HCT116 (cell line): ENCODE results near the gene CHTOP. TPM values are rescaled to one million over a fixed set of nuclear protein-coding genes. Genes with fewer than 3 reads are reported as not detected.

ENCODE experiments used
- ATAC-seq: fragments of 200-7000 bp; cut with Tn5 transposase; 2 replicates; pipeline ENCODE4 v1.9.1; 2020; ENCODE audit warnings: mild to moderate bottlenecking, moderate library complexity
- BruUV-seq: library from RNA; stranded (reverse); fragments of 400-500 nt; replicated peaks from 2 replicates; lab custom pipeline; 2021; lab: Mats Ljungman, UMichigan
- CTCF ChIA-PET: fragments of 300-600 bp; sonication (Branson Sonifier 250); formaldehyde crosslinking; loops from one replicate; lab custom pipeline; 2021; ENCODE audit warnings: antibody characterized with exemption; lab: Charles Lee
- POLR2A ChIA-PET: fragments of 300-600, 350-600 bp; sonication (Branson Sonifier 250); formaldehyde crosslinking; loops from one replicate; lab custom pipeline; 2021; ENCODE audit warnings: antibody characterized with exemption; lab: Charles Lee
- RAD21 ChIA-PET, 2 experiments: fragments of 300-600 bp; sonication (Branson Sonifier 250); formaldehyde crosslinking; loops; one replicate each; lab custom pipeline; 2023; ENCODE audit warnings: low total read pairs in 2 of 2; ENCODE audit not compliant: uncharacterized antibody in 2 of 2, unreplicated experiment in 2 of 2, low non-redundant PET in 1 of 2; lab: Charles Lee
- DNase-seq: peaks from one replicate; pipeline ENCODE4 v3.0.0-alpha.2; 2010; ENCODE audit warnings: low read depth, low spot score
- H2AFZ ChIP-seq: fragments of 200-600 bp; shearing (Covaris generic), sonication (generic); 2 replicates; pipeline ENCODE4 v1.6.1; 2017; ENCODE audit warnings: low read depth, mixed run types, mixed read lengths, antibody characterized with exemption, low read length; ENCODE audit not compliant: poor library complexity, severe bottlenecking
- H3K27ac ChIP-seq: 2 replicates; pipeline ENCODE4 v1.5.1; 2012; ENCODE audit warnings: low read depth, low read length
- H3K27me3 ChIP-seq: fragments of 200-600 bp; sonication (generic); 2 replicates; pipeline ENCODE4 v1.6.1; 2016; ENCODE audit warnings: mixed run types, low read length, mixed read lengths; ENCODE audit not compliant: insufficient read depth
- H3K36me3 ChIP-seq, 2 experiments: fragments of 200-500 bp in 1 of 2; fragments of 200-600 bp in 1 of 2; sonication (Bioruptor generic) in 1 of 2; sonication (generic) in 1 of 2; 2 replicates each; pipeline versions ENCODE4 v1.5.1 to v1.6.1; 2014 to 2016; ENCODE audit warnings: low read length in 2 of 2, inconsistent platforms in 1 of 2, mixed read lengths in 1 of 2, mixed run types in 1 of 2; ENCODE audit not compliant: insufficient read depth in 2 of 2, control insufficient read depth in 1 of 2
- H3K4me1 ChIP-seq, 2 experiments: fragments of 200-600 bp in 1 of 2; sonication (generic) in 1 of 2; 2 replicates each; pipeline versions ENCODE4 v1.5.1 to v1.6.1; 2012 to 2017; ENCODE audit warnings: low read length in 2 of 2, inconsistent platforms in 1 of 2, mild to moderate bottlenecking in 1 of 2, mixed read lengths in 1 of 2, mixed run types in 1 of 2, moderate library complexity in 1 of 2; ENCODE audit not compliant: insufficient read depth in 2 of 2, control insufficient read depth in 1 of 2
- H3K4me2 ChIP-seq: fragments of 200-600 bp; sonication (generic); 2 replicates; pipeline ENCODE4 v1.6.1; 2017; ENCODE audit warnings: mixed run types, low read length, mixed read lengths
- H3K4me3 ChIP-seq, 2 experiments: fragments of 200-600 bp in 1 of 2; sonication (generic) in 1 of 2; replicated peaks in 1 of 2; 2 replicates each; pipeline ENCODE4 v1.5.1; 2011 to 2016; ENCODE audit warnings: low read length in 2 of 2, control low read depth in 1 of 2, low read depth in 1 of 2, mild to moderate bottlenecking in 1 of 2, mixed read lengths in 1 of 2, mixed run types in 1 of 2
- H3K79me2 ChIP-seq: fragments of 200-600 bp; sonication (generic); 2 replicates; pipeline ENCODE4 v1.6.1; 2017; ENCODE audit warnings: mild to moderate bottlenecking, mixed run types, low read length, moderate library complexity, mixed read lengths; ENCODE audit not compliant: insufficient read depth
- H3K9ac ChIP-seq: fragments of 200-600 bp; sonication (generic); 2 replicates; pipeline ENCODE4 v1.6.1; 2016; ENCODE audit warnings: low read length, mixed read lengths
- H3K9me2 ChIP-seq: fragments of 200-600 bp; sonication (generic), shearing (Covaris generic); 2 replicates; pipeline ENCODE4 v1.6.1; 2017; ENCODE audit warnings: mixed run types, mild to moderate bottlenecking, moderate library complexity; ENCODE audit not compliant: insufficient read depth
- H3K9me3 ChIP-seq, 2 experiments: fragments of 200-500 bp in 1 of 2; fragments of 200-600 bp in 1 of 2; sonication (Bioruptor generic) in 1 of 2; sonication (generic) in 1 of 2; 2 replicates each; pipeline ENCODE4 v1.6.1; 2014 to 2017; ENCODE audit warnings: low read length in 2 of 2, mixed read lengths in 2 of 2, inconsistent platforms in 1 of 2, low read depth in 1 of 2, mild to moderate bottlenecking in 1 of 2, mixed run types in 1 of 2, moderate library complexity in 1 of 2; ENCODE audit not compliant: control insufficient read depth in 1 of 2, insufficient read depth in 1 of 2
- H4K20me1 ChIP-seq: fragments of 200-600 bp; sonication (generic), shearing (Covaris generic); 2 replicates; pipeline ENCODE4 v1.6.1; 2017; ENCODE audit warnings: mixed run types, mild to moderate bottlenecking, moderate library complexity; ENCODE audit not compliant: insufficient read depth
- CEBPB ChIP-seq: IDR thresholded peaks from 2 replicates; pipeline ENCODE4 v1.6.1; 2012; ENCODE audit warnings: low read depth
- EGR1 ChIP-seq: IDR thresholded peaks from 2 replicates; pipeline ENCODE4 v1.6.1; 2012; ENCODE audit warnings: low read depth
- EZH2phosphoT487 ChIP-seq: fragments of 200-600 bp; IDR thresholded peaks from 2 replicates; pipeline ENCODE4 v1.6.1; 2018; ENCODE audit warnings: antibody characterized with exemption, borderline replicate concordance
- JUND ChIP-seq: IDR thresholded peaks from 2 replicates; pipeline ENCODE4 v1.6.1; 2012
- POLR2A ChIP-seq: IDR thresholded peaks from 2 replicates; pipeline ENCODE4 v1.7.0; 2011; ENCODE audit warnings: borderline replicate concordance; ENCODE audit not compliant: insufficient read depth, insufficient read length; ENCODE audit errors: extremely low read depth
- RAD21 ChIP-seq: IDR thresholded peaks from 2 replicates; pipeline ENCODE4 v1.6.1; 2012; ENCODE audit warnings: low read depth, mild to moderate bottlenecking
- SIN3A ChIP-seq: IDR thresholded peaks from 2 replicates; pipeline ENCODE4 v1.6.1; 2012; ENCODE audit warnings: low read depth
- SRF ChIP-seq: IDR thresholded peaks from 2 replicates; pipeline ENCODE4 v1.6.1; 2012; ENCODE audit warnings: low read depth
- TCF7L2 ChIP-seq: IDR thresholded peaks from 2 replicates; pipeline ENCODE4 v1.7.0; 2011; ENCODE audit warnings: borderline replicate concordance, inconsistent platforms; ENCODE audit not compliant: insufficient read depth, insufficient read length; ENCODE audit errors: extremely low read depth
- ZFX ChIP-seq: fragments of 450-650 bp; IDR thresholded peaks from 2 replicates; pipeline ENCODE4 v1.6.1; 2017
- ZNF274 ChIP-seq: fragments of 200-500 bp; sonication (Bioruptor generic); IDR thresholded peaks from 2 replicates; pipeline ENCODE4 v1.6.1; 2014; ENCODE audit warnings: mild to moderate bottlenecking, low read depth, low read length, inconsistent platforms
- intact Hi-C: fragments of 100-400 bp; cut with micrococcal nuclease; formaldehyde crosslinking; loops from 2 replicates; pipeline ENCODE4 v1.10.0; 2022
- total RNA-seq: library from RNA; stranded (reverse); gene quantifications from one replicate; pipeline ENCODE4 v1.2.1, GENCODE V29; 2021; ENCODE audit not compliant: unreplicated experiment
- TF ChIP-seq, protein P1 (sequence below), 3 experiments: fragments of 200-600 bp in 1 of 3; sonication (generic) in 1 of 3; IDR thresholded peaks in 2 of 3; conservative IDR thresholded peaks in 1 of 3; 2 replicates each; pipeline ENCODE4 v1.5.1; 2012 to 2017; ENCODE audit warnings: low read depth in 2 of 3, low read length in 2 of 3, antibody characterized with exemption in 1 of 3, borderline replicate concordance in 1 of 3, control low read depth in 1 of 3, mild to moderate bottlenecking in 1 of 3, mixed read lengths in 1 of 3, mixed run types in 1 of 3, moderate library complexity in 1 of 3; ENCODE audit not compliant: insufficient read depth in 1 of 3
- TF ChIP-seq, protein P2 (sequence below): IDR thresholded peaks from 2 replicates; pipeline ENCODE4 v1.6.1; 2012
- TF ChIP-seq, protein P3 (sequence below): IDR thresholded peaks from 2 replicates; pipeline ENCODE4 v1.6.1; 2012; ENCODE audit warnings: low read depth
- TF ChIP-seq, protein P4 (sequence below): IDR thresholded peaks from 2 replicates; pipeline ENCODE4 v1.6.1; 2012

Gene CHTOP
- total RNA-seq, 1 experiment from 2014 or later: 110 TPM

DNA sequence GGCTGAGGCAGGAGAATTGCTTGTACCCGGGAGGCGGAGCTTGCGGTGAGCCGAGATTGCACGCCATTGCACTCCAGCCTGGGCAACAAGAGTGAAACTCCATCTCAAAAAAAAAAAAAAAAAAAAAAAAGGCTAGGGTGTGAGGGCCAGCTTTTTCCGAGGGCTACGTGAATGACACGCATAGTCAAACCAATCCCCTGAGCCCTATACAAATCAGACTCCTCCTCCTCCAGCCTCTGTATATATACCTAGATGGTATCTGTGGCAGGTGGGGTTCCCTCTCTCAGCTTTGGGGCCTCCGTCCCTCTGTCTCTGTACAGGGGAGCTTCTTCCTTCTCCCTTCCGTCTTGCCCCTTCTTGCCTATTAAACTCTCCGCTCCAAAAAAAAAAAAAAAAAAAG, 27.7 kb upstream of the CHTOP start:
- Histone ChIP-seq H3K4me3 (no peak overlapping the region), H4K20me1 (no peaks in the 10 kb centered on the region), H3K9me3 (no peaks in the 10 kb centered on the region), H3K9ac (no peak overlapping the region), H3K27me3 (no peaks in the 10 kb centered on the region), H3K27ac (no peak overlapping the region), H3K9me2 (no peaks in the 10 kb centered on the region), H3K79me2 (peaks cover 38% of the 10 kb centered on the region), H3K4me2 (no peak overlapping the region), H3K4me1 (peaks cover 29 to 43% of the 10 kb centered on the region in 2 experiments), H2AFZ (no peak overlapping the region), H3K36me3 (peaks cover 3 to 17% of the 10 kb centered on the region in 2 experiments; a peak in 3 of 4 replicates)
- ChIA-PET RAD21 (interaction anchor here (0.7 kb wide), 2 partner anchors 11 to 93 kb away, joined by 3 to 4 read pairs; no protein-coding TSS in a partner anchor), CTCF (no interaction called here), POLR2A (interaction anchor here (2.2 kb wide), 1 partner anchor 28 kb away, joined by 8 read pairs; the partner anchor contains the start of gene CHTOP)
- ATAC-seq (no peak), DNase-seq (no peak)
- TF ChIP-seq CEBPB (no peak), SIN3A (no peak), ZFX (no peak), EGR1 (no peak)
- TF ChIP-seq, protein P1, sequence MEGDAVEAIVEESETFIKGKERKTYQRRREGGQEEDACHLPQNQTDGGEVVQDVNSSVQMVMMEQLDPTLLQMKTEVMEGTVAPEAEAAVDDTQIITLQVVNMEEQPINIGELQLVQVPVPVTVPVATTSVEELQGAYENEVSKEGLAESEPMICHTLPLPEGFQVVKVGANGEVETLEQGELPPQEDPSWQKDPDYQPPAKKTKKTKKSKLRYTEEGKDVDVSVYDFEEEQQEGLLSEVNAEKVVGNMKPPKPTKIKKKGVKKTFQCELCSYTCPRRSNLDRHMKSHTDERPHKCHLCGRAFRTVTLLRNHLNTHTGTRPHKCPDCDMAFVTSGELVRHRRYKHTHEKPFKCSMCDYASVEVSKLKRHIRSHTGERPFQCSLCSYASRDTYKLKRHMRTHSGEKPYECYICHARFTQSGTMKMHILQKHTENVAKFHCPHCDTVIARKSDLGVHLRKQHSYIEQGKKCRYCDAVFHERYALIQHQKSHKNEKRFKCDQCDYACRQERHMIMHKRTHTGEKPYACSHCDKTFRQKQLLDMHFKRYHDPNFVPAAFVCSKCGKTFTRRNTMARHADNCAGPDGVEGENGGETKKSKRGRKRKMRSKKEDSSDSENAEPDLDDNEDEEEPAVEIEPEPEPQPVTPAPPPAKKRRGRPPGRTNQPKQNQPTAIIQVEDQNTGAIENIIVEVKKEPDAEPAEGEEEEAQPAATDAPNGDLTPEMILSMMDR (IDR thresholded peaks at IDR 0.05 in 2 of 3, conservative IDR thresholded peaks at IDR 0.05 in 1 of 3; ENCODE audit: borderline replicate concordance in 1 of 3, insufficient read depth in 1 of 3, low read depth in 2 of 3, low read length in 2 of 3): no peak
- TF ChIP-seq, protein P2, sequence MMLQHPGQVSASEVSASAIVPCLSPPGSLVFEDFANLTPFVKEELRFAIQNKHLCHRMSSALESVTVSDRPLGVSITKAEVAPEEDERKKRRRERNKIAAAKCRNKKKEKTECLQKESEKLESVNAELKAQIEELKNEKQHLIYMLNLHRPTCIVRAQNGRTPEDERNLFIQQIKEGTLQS: no peak
- intact Hi-C loops: no loop called here
- no TSS peak for BruUV-seq

DNA sequence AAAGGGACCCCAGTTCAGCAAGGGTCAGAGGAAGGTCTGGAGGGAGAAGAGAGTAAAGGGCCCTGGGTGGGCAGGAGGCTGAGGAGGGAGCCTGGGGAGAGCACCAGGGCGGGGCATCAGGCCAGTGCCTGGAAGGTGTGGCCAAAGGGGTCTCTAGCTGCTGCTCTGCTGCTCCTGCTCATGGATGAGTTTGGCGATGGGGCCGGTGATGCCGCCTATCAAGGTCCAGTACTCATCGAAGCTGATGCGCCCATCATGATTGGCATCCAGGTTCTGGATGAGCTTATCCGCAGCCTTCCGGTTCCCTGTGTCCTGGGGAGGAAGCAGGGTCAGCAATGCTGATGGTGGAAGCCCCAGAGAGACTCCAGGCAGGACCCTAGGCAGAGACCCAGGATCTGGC, 26.5 kb upstream of the CHTOP start:
- Histone ChIP-seq H2AFZ (no peak overlapping the region), H3K4me3 (no peak overlapping the region), H3K4me2 (peak overlapping the region; percentile 88), H4K20me1 (no peaks in the 10 kb centered on the region), H3K27me3 (no peaks in the 10 kb centered on the region), H3K79me2 (peaks cover 50% of the 10 kb centered on the region), H3K27ac (0 out of 2 replicates have a peak overlapping the region, but pooled peaks have one; percentile 3), H3K9me2 (no peaks in the 10 kb centered on the region), H3K9ac (peak overlapping the region; percentile 73; the same call in 1 of the 2 replicates), H3K4me1 (peaks cover 34 to 54% of the 10 kb centered on the region in 2 experiments), H3K36me3 (peaks cover 3 to 17% of the 10 kb centered on the region in 2 experiments; a peak in 3 of 4 replicates), H3K9me3 (no peaks in the 10 kb centered on the region)
- no TSS peak for BruUV-seq
- DNase-seq: no peak
- intact Hi-C loops: no loop called here
- ChIA-PET POLR2A (interaction anchor here (1.0 to 2.2 kb wide), 2 partner anchors 20 to 27 kb away, joined by 6 to 8 read pairs; partner anchors contain the start of genes CHTOP and S100A13), CTCF (no interaction called here), RAD21 (no interaction called here)
- ATAC-seq: no peak
- TF ChIP-seq, protein P3, sequence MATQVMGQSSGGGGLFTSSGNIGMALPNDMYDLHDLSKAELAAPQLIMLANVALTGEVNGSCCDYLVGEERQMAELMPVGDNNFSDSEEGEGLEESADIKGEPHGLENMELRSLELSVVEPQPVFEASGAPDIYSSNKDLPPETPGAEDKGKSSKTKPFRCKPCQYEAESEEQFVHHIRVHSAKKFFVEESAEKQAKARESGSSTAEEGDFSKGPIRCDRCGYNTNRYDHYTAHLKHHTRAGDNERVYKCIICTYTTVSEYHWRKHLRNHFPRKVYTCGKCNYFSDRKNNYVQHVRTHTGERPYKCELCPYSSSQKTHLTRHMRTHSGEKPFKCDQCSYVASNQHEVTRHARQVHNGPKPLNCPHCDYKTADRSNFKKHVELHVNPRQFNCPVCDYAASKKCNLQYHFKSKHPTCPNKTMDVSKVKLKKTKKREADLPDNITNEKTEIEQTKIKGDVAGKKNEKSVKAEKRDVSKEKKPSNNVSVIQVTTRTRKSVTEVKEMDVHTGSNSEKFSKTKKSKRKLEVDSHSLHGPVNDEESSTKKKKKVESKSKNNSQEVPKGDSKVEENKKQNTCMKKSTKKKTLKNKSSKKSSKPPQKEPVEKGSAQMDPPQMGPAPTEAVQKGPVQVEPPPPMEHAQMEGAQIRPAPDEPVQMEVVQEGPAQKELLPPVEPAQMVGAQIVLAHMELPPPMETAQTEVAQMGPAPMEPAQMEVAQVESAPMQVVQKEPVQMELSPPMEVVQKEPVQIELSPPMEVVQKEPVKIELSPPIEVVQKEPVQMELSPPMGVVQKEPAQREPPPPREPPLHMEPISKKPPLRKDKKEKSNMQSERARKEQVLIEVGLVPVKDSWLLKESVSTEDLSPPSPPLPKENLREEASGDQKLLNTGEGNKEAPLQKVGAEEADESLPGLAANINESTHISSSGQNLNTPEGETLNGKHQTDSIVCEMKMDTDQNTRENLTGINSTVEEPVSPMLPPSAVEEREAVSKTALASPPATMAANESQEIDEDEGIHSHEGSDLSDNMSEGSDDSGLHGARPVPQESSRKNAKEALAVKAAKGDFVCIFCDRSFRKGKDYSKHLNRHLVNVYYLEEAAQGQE: no peak
- TF ChIP-seq ZFX: no peak
- TF ChIP-seq, protein P4, sequence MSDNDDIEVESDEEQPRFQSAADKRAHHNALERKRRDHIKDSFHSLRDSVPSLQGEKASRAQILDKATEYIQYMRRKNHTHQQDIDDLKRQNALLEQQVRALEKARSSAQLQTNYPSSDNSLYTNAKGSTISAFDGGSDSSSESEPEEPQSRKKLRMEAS: no peak
- TF ChIP-seq, protein P2: no peak
- TF ChIP-seq POLR2A: no peak
- TF ChIP-seq CEBPB: no peak
- no peak for TF ChIP-seq SRF
- TF ChIP-seq ZNF274: no peak
- TF ChIP-seq EZH2phosphoT487: no peak
- TF ChIP-seq TCF7L2: no peak
- no peak for TF ChIP-seq JUND
- no peak for TF ChIP-seq RAD21
